GM21576 (cell line): ENCODE data around the gene CLCN1.

Experiments
- ATAC-seq: cut with Tn5 transposase; IDR thresholded peaks from one replicate; pipeline ENCODE4 v1.9.1; 2021; ENCODE audit warnings: mild to moderate bottlenecking, moderate library complexity; ENCODE audit not compliant: unreplicated experiment

CLCN1 gene

GRCh38 chr7:143395187-143396149 lies 79.6 kb downstream of the CLCN1 start:
- ATAC-seq, result no peak

GRCh38 chr7:143396182-143396581 lies 80.3 kb downstream of the CLCN1 start:
- ATAC-seq, result no peak

DNA sequence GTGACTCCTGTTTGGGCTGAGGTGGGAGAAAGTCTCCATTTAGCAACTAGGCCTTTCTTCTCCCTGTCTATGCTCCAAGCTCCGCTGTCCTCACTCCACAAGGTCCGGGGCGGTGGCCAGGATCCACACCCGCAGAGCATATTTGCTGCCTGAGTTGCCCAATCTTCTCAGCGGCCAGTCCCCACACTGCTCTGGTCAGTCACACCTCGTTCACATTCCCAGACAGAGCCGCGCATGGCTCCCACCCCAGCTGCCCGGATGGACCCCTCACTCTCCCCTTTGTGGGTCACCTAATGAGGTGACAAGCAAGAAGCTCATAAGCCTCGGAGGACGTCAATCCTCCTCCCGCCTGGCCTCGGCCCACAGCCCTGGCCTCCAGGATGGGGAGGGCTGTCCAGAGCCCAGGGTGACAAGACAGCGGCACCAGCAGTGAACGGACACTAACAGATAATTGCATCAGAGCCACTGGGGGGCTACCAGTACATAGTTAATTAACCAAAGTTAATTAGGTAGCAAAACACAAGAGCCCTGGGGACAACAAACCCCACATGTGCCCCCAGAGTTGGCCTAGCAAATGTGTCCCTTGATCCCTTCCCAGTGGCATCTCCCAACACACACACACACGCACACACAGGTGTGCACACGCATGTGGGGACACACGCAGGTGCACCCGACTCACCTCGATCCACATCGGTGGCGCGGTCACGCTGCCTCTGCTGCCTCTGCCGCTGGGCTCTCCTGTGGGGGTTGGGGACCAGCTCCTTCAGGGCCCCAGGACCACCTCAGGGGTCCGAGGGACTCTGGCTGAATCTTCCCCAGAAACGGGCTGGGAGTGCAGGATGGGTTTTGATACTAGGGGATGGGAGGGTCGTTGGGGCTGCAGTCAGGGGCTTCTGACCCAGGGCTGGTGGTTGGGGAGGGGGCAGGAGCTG lies 81.0 kb downstream of the CLCN1 start:
- no peak for ATAC-seq

DNA sequence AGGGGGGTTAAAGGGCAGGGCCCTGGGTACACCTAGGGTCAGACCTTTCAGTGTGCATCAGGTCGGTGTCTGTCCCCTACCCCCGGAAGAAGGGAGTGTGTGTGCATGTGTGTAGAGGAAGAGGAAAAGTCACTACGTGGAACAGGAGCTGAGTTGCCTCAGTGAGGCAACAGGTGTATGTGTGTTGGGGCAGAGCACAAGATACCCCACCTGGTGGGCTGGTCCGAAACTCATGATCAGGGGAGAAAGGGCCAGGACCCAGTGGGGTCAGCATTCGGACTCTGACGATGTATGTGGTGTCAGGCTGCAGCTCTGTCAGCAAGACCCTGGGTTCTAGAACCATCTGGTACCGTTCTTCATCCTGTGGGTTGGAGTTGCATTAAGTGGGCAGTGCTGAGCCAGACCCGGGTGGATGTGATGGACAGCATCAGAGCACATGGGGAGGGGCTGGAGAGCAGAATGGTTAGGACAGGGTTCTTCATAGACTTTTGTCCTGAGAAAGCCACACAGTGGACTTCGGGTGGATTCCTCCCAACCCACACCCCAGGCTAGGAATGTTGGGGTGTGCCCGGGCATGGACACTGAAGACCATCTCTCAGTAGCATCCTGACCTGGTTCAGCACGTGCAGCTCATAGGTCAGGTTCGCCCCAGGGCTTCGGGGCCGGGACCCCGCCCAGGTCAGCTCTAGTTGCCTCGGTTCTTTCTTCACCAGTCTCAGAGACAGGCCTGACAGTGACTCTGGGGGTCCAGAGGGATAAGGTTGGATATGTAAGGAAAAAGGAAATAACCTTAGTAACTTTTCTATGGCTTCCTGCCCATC lies 82.0 kb downstream of the CLCN1 start:
- ATAC-seq, result no peak

GRCh38 chr7:143398616-143399015 lies 82.7 kb downstream of the CLCN1 start:
- ATAC-seq, result no peak

DNA sequence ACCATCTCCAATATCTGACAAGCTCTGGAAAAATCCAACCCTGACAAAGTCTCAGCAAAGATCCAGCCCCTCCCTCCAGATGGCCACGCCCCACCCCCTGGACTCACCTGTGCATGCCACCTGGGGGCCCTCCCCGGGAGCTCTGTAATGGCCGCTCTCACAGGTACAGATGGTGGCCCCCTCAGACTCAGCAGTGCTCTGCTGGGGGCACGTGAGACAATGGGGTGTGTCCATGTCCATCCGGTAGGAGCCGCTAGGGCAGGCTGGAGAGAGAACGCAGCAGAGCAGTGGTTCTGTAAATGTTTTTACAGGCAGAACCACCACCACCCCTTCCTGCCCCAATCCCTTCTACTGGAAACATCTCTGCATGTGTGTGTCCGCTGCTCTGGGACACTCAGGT lies 83.2 kb downstream of the CLCN1 start:
- ATAC-seq, result no peak

DNA sequence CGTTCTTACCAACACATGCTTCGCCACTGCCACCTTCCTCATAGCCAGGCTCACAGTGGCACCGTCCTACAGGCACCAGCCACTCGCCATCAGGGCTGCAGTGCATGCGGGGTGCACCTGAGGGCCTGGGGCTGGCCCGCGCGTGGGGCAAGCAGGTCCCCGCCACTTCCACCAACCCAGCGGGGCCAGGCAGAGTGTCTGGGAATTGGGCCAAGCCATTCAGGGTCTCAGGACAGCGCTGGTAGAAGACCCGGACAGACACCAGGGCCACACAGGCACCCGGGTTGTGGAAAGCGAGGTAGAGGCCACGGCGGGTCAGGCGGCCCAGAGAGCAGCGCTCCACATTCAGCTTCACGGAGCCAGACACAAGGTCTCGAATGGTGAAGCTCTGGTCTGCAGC lies 83.7 kb downstream of the CLCN1 start:
- no peak for ATAC-seq

- no peak for ATAC-seq
These were observed 85.4 kb downstream of the CLCN1 start for GRCh38 chr7:143401265-143401664.
